Mesothelial cell of epicardium (in vitro differentiated cells): Measurements from ENCODE around the gene MTX1. TPM values are rescaled to one million over a fixed set of nuclear protein-coding genes. Genes with fewer than 3 reads are reported as not detected.
A peak's percentile ranks its signal among the peaks of the same experiment; 100 is the strongest.
"Not testable (repeated sequence)": the region's sequence is repeated elsewhere in the genome, so short reads cannot be mapped to it uniquely, and the experiment has no call there.

Source experiments
- DNase-seq, 2 experiments: peaks; one replicate each; pipeline ENCODE4 v3.0.0; 2021; ENCODE audit warnings: low spot score in 2 of 2; ENCODE audit not compliant: unreplicated experiment in 2 of 2
- H3K27ac Mint-ChIP-seq: 2 replicates; pipeline ENCODE4 v1.8.0; 2021; ENCODE audit warnings: mixed read lengths
- H3K27me3 Mint-ChIP-seq: 2 replicates; pipeline ENCODE4 v1.8.0; 2021; ENCODE audit warnings: low read depth, mixed read lengths
- H3K36me3 Mint-ChIP-seq: 2 replicates; pipeline ENCODE4 v1.8.0; 2021; ENCODE audit warnings: mixed read lengths
- H3K4me1 Mint-ChIP-seq: 2 replicates; pipeline ENCODE4 v1.8.0; 2021; ENCODE audit warnings: mixed read lengths
- H3K4me3 Mint-ChIP-seq: 2 replicates; pipeline ENCODE4 v1.8.0; 2021; ENCODE audit warnings: mild to moderate bottlenecking, moderate library complexity, mixed read lengths
- H3K9me3 Mint-ChIP-seq: 2 replicates; pipeline ENCODE4 v1.8.0; 2021; ENCODE audit warnings: mixed read lengths
- CTCF ChIP-seq: fragments of 200-600 bp; sonication (generic); IDR thresholded peaks from one replicate; pipeline ENCODE4 v1.5.0; 2021; ENCODE audit warnings: antibody characterized with exemption; ENCODE audit not compliant: unreplicated experiment
- total RNA-seq: library from RNA; stranded (reverse); gene quantifications from 3 replicates; pipeline ENCODE4 v1.2.1, GENCODE V29; 2021

The MTX1 gene
- total RNA-seq: 33.9 to 35.7 TPM (median 33.9 TPM) in 3 replicates

- peaks cover 24% of the 10 kb centered on the region for H3K4me1 Mint-ChIP-seq
- DNase-seq: peak; percentile 71 to 83
- H3K9me3 Mint-ChIP-seq: no peaks in the 10 kb centered on the region
- peak within 1 kb of the TSS; percentile 98 for H3K27ac Mint-ChIP-seq
- no peak for TF ChIP-seq CTCF
- peak within 1 kb of the TSS; percentile 82 for H3K4me3 Mint-ChIP-seq
- no peaks in the 10 kb centered on the region for H3K27me3 Mint-ChIP-seq
- peaks cover 2% of the 10 kb centered on the region for H3K36me3 Mint-ChIP-seq
Measured at GRCh38 chr1:155208541-155209311, at the start of gene MTX1. TSS of gene MTX1 (plus strand) at chr1:155208695. CDS start at chr1:155208805, 110 bp downstream.

GRCh38 chr1:155158991-155159390 lies 49.5 kb upstream of the MTX1 start:
- no peak overlapping the region for H3K4me3 Mint-ChIP-seq
- peaks cover 10% of the 10 kb centered on the region for H3K9me3 Mint-ChIP-seq
- no peaks in the 10 kb centered on the region for H3K36me3 Mint-ChIP-seq
- H3K27ac Mint-ChIP-seq: no peak overlapping the region
- peaks cover 9% of the 10 kb centered on the region for H3K27me3 Mint-ChIP-seq
- H3K4me1 Mint-ChIP-seq: no peaks in the 10 kb centered on the region
- no peak for TF ChIP-seq CTCF
- no peak for DNase-seq

GRCh38 chr1:155160128-155160527 lies 48.4 kb upstream of the MTX1 start:
- H3K4me1 Mint-ChIP-seq: no peaks in the 10 kb centered on the region
- H3K27ac Mint-ChIP-seq: no peak overlapping the region
- no peak for TF ChIP-seq CTCF
- no peaks in the 10 kb centered on the region for H3K36me3 Mint-ChIP-seq
- no peak overlapping the region for H3K4me3 Mint-ChIP-seq
- DNase-seq: no peak
- H3K27me3 Mint-ChIP-seq: peaks cover 4% of the 10 kb centered on the region
- peaks cover 7% of the 10 kb centered on the region for H3K9me3 Mint-ChIP-seq

- H3K4me3 Mint-ChIP-seq, H3K36me3 Mint-ChIP-seq, DNase-seq, H3K27ac Mint-ChIP-seq, H3K9me3 Mint-ChIP-seq, H3K4me1 Mint-ChIP-seq, H3K27me3 Mint-ChIP-seq: not testable (repeated sequence)
Measured at GRCh38 chr1:155162631-155163030, 45.9 kb upstream of the MTX1 start.

- H3K4me3 Mint-ChIP-seq, H3K27ac Mint-ChIP-seq, H3K36me3 Mint-ChIP-seq, H3K4me1 Mint-ChIP-seq, H3K27me3 Mint-ChIP-seq, DNase-seq, H3K9me3 Mint-ChIP-seq: not testable (repeated sequence)
Measured at GRCh38 chr1:155163785-155164184, 44.7 kb upstream of the MTX1 start.

- H3K4me1 Mint-ChIP-seq, H3K27me3 Mint-ChIP-seq, H3K27ac Mint-ChIP-seq, H3K4me3 Mint-ChIP-seq, H3K36me3 Mint-ChIP-seq, DNase-seq, H3K9me3 Mint-ChIP-seq: not testable (repeated sequence)
Measured at GRCh38 chr1:155164625-155165024, 43.9 kb upstream of the MTX1 start.

GRCh38 chr1:155166051-155166470 lies 42.4 kb upstream of the MTX1 start:
- Mint-ChIP-seq H3K4me1 (peaks cover 6% of the 10 kb centered on the region), H3K4me3 (no peak overlapping the region), H3K27ac (no peak overlapping the region), H3K27me3 (no peaks in the 10 kb centered on the region), H3K9me3 (no peaks in the 10 kb centered on the region), H3K36me3 (peaks cover 8% of the 10 kb centered on the region)
- no peak for TF ChIP-seq CTCF
- DNase-seq: no peak
